Measurements from ENCODE around the gene C10orf90.

- no peak for TF ChIP-seq CTCF (IDR thresholded peaks at IDR 0.05)
- TF ChIP-seq ZFX (IDR thresholded peaks at IDR 0.05; ENCODE audit: borderline replicate concordance) = no peak
These were observed 19.0 kb upstream of the C10orf90 start for GRCh38 chr10:126689461-126689994.

All from 22Rv1 (cell line).